Fibroblast of villous mesenchyme (primary cell): Measurements from ENCODE around the gene PRKCH. TPM values are rescaled to one million over a fixed set of nuclear protein-coding genes. Genes with fewer than 3 reads are reported as not detected.

ENCODE experiments used
- DNase-seq: peaks from one replicate; pipeline ENCODE4 v3.0.0-alpha.2; 2010; ENCODE audit warnings: low read depth
- H3K4me3 ChIP-seq: 2 replicates; pipeline ENCODE4 v1.5.1; 2011; ENCODE audit warnings: low read depth, mild to moderate bottlenecking, low read length
- CTCF ChIP-seq: IDR thresholded peaks from 2 replicates; pipeline ENCODE4 v1.5.1; 2012; ENCODE audit warnings: low read depth, mild to moderate bottlenecking, low read length; ENCODE audit not compliant: insufficient read depth
- total RNA-seq: library from RNA; depleted of rRNA; stranded (reverse); fragments of >200 nt; gene quantifications from 2 replicates; pipeline ENCODE4 v1.2.3, GENCODE V29; 2012

Gene PRKCH
- total RNA-seq, 1 donor = 2.6 TPM

- no peak for DNase-seq
- TF ChIP-seq CTCF = no peak
These were observed 112.4 kb downstream of the PRKCH start for GRCh38 chr14:61433828-61434227.

DNA sequence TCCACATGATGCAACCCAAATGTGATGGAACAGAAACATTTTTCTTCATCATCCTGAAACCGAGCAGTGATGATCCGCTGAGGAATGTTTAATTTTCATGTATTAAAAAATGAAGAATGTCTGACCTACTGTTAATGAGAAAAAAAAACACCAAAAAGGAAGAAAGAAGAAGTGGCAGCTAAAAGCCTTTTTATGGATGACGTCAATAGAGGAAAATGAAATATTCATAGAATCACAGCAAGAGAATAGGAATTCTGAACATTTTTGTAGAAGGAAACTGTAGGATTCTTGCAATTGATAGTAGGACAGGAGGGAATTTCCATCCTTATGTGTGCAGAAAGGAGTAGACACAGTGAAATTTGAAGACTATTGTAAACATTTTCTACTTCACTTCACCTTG lies 112.9 kb downstream of the PRKCH start:
- TF ChIP-seq CTCF = no peak
- DNase-seq = no peak
- H3K4me3 ChIP-seq = no peak overlapping the region

More at GRCh38 chr14:61433828-61434227, 112.4 kb downstream of the PRKCH start:
- H3K4me3 ChIP-seq = no peak overlapping the region

- no peak for TF ChIP-seq CTCF
- DNase-seq = no peak
- no peak overlapping the region for H3K4me3 ChIP-seq
These were observed 114.4 kb downstream of the PRKCH start for GRCh38 chr14:61435563-61436337.

DNA sequence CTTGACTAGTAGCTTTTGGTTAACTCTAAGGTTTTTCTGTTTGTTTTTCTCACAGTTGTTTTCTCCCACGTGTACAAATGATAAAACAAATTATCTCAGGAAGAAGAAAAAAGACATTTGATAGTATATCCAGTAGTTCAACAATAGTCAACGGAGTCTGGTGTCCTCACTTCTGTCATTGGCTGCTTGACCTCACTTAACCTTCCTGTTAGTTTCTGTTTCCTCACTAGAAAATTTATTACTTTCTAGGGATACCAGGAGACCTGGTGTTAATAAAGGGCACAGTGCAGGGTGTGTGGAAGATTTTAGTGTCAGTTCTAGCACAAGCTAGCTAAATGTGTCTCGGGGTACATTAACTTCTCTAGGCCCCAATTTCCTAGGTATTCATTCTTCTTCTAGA lies 116.0 kb downstream of the PRKCH start:
- no peak for TF ChIP-seq CTCF
- no peak overlapping the region for H3K4me3 ChIP-seq
- no peak for DNase-seq

- TF ChIP-seq CTCF = no peak
- no peak for DNase-seq
- no peak overlapping the region for H3K4me3 ChIP-seq
These were observed 116.7 kb downstream of the PRKCH start for GRCh38 chr14:61438036-61438435.

GRCh38 chr14:61438497-61438859 lies 117.1 kb downstream of the PRKCH start:
- no peak for TF ChIP-seq CTCF
- no peak overlapping the region for H3K4me3 ChIP-seq
- DNase-seq = peak; percentile 56
